ENCODE measurements around the gene PLPPR5. TPM values are rescaled to one million over a fixed set of nuclear protein-coding genes. Genes with fewer than 3 reads are reported as not detected.

Gene PLPPR5
- total RNA-seq, 1 experiment from 2014 or later: 5.6 TPM

DNA sequence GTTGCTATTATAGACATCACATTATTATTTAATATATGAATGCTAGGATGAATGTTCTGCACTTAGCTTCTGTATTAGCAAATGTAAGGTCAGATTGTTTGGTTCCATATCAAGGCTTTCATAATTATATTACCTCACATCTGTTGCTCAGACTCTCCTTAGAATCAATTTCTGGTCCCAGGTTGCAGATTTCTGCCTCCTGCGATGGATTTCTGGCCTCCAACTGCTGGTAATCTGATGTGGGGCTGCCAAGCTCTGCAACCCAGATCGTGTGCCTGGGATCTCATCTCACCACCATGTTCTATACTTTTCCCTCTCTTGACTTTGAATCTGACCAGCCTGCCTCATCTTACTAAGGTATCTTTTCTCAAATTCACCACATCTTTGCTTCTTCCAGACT is 25.2 kb downstream of the PLPPR5 start:
- DNase-seq (ENCODE audit: low read depth): no peak
- in situ Hi-C loops (cut with HindIII; ENCODE audit: low pct_unique_long_range_greater_than_20kb, low sequenced_read_pairs): no loop called here

DNA sequence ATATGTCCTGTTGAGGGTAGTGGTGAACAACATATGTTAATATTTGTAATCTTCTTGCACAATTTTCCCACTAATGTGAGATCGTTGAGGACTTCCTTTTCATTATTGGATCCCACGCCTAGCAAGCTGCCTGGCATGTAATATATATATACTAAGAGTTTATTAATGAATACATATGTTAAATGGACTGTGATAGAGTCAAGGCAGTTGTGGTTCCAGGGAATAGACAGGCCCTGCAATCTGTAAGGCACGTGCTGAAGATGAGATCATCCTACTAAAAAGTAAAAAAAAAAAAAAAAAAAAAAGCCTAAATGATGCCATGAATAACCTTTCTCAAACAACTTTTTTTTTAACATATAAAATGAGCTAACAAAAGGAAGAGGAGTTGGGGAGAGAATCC is 28.9 kb downstream of the PLPPR5 start:
- in situ Hi-C loops (cut with HindIII; ENCODE audit: low pct_unique_long_range_greater_than_20kb, low sequenced_read_pairs): no loop called here
- DNase-seq (ENCODE audit: low read depth): no peak

DNA sequence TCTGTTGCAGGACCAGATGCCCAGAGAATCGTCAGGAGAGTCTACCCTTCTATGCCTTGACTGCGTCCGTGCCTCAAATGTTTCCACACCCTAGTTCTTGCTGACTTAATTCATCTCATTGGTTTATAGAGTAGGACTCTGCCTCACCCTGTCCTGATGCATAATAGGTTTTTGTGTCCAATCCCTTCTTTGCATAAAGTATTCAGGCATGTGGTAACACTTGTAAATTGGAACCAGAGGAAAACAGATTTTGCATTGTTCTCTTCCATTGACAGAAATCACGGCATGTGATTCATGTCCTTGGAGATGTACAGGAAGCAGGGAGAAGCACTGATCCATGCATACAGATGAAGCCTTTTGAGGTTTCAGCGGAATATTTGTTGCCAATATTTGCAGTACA is 29.5 kb downstream of the PLPPR5 start:
- DNase-seq (ENCODE audit: low read depth): no peak
- in situ Hi-C loops (cut with HindIII; ENCODE audit: low pct_unique_long_range_greater_than_20kb, low sequenced_read_pairs): no loop called here

DNA sequence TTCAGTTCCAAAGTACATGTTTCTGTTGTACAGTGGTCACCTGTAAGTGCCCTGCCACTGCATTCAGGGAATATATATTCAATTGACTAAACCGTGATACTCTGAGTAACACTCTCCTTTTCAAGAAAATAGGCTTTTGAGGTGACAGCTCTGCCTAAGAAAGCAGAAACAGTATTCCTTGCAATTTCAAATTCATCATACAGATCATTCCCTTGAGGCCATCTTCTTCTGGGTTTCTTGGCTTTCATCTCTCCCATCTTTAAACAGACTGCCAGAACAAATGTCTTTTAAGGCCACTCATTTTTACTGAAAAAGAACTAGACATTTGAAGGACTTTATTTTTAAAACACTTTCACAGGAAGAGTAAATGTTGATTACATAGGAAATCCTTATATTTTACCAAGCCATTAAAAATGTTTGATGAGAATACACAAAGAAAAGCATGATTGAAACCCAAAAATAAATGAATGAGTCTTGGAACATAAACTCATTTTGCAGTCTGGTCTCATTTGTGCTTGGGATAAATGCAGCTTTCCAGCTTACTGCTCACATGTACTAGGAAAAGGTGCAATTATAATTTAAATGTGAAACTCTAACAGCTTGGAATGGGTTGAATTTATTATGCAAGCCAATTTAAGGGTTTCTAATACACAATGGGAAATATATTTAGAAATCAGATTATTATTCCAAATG is 34.7 kb downstream of the PLPPR5 start:
- DNase-seq (ENCODE audit: low read depth): no peak
- in situ Hi-C loops (cut with HindIII; ENCODE audit: low pct_unique_long_range_greater_than_20kb, low sequenced_read_pairs): no loop called here

DNA sequence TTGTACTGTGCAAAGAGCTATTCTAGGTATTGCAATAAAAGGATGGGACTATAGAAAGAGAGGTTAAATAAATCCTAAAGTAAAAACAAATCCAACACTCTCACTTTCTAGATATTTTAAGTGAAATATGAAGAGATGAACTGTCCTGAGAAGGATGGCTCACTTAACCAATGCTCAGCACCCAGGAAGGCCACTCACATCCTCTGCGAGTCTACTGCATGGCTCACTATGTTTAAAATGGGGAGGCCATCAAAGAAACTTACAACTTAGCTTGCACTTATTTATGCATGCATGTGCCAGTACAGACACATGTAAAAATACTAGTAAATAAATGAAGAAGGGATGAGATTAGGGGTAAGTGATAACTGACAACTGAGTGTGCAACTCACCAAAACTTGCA is 37.5 kb downstream of the PLPPR5 start:
- no peak for DNase-seq (ENCODE audit: low read depth)
- in situ Hi-C loops (cut with HindIII; ENCODE audit: low pct_unique_long_range_greater_than_20kb, low sequenced_read_pairs): no loop called here

DNA sequence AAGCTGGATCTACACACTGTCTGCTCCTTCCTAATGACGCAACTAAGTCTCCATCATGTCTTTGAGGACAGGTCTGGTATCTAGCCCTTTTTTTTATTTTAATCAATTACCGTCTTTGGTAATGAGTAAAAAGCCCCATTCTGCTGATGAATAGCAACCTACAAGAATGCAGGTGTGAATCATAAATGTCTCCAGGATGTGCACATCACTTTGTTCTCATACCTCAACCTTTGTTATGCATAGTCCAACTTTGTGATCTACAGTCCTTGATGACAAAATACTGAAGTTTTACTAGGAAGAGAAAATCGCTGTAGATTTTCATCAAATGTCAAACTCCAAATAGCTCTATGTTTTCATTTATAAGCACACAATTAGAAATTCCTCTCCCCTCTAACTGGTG is 39.3 kb downstream of the PLPPR5 start:
- in situ Hi-C loops (cut with HindIII; ENCODE audit: low pct_unique_long_range_greater_than_20kb, low sequenced_read_pairs): no loop called here
- DNase-seq (ENCODE audit: low read depth): no peak

DNA sequence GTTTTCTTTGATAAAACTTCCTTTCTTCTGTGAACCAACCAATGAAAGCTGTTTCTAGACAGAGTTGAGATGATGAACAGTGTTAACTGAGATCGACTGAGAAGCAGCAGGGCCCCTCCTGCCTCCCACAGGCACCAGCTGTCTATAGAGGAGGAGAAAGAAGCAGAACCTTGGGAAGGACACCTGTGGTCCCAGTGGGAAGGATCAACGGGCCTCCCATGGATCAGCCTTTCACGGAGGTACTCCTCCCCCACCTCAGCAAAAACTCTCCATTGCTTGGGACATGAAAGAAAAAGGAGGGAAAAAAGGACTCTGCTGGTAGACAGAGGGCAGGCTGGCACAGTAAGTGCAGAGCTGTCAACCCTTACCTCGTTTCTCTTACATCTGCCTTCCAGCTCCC is 40.5 kb downstream of the PLPPR5 start:
- no peak for DNase-seq (ENCODE audit: low read depth)
- in situ Hi-C loops (cut with HindIII; ENCODE audit: low pct_unique_long_range_greater_than_20kb, low sequenced_read_pairs): no loop called here

DNA sequence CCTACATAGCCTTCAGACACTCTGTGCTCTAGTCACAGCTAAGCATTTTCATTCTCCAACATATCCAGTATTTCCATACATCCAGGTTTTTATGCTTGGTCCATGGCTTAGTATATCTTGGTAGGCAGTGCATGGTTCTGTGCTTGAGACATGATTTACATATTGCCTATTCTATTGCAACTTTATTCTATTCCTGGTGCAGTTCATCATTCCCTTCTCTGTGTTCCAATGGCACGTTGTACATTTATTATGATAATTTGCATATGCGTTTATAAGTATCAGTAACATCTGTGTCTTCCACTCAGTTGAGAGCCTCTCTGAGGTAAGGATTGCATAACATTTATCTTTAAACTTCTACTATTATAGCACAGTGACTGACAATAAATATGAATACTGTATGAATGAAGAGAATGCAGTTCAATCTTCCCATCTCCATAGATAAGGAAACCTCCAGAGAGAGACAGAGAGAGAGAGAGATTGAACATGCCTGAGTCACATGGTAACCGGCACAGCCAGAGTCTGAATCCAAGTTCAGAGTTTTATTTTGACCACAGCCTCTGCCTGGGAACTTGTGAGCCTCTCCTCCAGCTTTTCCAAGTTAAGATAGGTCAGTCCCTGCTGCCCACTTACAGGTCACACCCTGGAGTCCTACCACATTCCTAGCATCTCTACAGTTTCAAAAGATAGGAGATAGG is 41.5 kb downstream of the PLPPR5 start:
- in situ Hi-C loops (cut with HindIII; ENCODE audit: low pct_unique_long_range_greater_than_20kb, low sequenced_read_pairs): no loop called here

DNA sequence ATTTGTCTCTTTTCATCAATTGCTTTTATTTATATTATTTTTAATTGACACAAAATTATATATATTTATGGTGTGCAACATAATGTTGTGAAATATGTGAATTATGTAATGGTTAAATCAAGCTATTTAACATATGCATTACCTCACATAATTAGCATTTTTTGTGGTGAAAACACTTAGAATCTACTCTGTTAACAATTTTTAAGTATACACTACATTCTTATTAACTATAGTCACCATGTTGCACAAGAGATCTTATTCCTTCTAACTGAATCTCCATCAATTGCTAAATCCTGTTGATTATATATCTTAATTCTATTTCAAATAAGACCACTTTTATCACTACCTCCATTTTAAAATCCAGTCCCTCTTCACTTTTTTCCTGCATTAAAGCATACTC is 42.5 kb downstream of the PLPPR5 start:
- no peak for DNase-seq (ENCODE audit: low read depth)
- in situ Hi-C loops (cut with HindIII; ENCODE audit: low pct_unique_long_range_greater_than_20kb, low sequenced_read_pairs): no loop called here

More for the DNA sequence above, 41.5 kb downstream of the PLPPR5 start:
- DNase-seq (ENCODE audit: low read depth): no peak

DNA sequence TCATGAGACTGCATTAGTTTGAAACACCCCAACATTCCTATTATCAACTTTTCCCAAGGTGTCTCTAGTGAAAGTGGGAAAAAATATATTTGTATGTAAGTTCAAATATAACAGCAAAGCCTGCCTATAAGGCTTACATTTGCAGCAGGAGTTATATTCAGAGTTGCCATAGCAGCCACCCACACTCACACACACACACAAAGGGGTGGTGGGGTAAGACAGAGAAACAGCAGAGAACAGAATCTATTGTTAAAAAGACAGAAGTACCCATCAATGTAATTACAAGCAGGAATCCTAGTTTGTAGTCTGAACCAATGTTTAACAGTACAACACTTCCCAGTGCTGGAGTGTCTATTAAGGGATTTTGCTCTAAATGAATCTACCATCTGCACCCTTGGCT is 55.0 kb downstream of the PLPPR5 start:
- DNase-seq (ENCODE audit: low read depth): no peak
- in situ Hi-C loops (cut with HindIII; ENCODE audit: low pct_unique_long_range_greater_than_20kb, low sequenced_read_pairs): no loop called here

DNA sequence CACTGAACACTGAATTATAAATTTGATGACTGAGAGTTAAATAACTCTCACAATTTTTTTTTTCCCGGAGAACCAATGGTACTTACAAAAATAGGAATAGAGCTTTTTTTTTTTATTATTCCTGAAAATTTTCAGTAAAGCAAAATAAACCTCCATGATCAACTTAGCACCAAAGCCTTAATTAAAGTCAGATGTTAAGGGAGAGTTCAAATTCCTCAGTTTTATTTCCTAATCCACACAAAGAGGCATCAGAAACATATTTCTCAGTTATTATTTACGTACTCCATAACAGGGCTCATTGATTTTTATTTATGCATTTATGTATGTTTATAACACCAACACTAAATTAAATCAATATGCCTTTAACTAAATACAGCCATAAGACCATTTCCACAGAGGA is 55.5 kb downstream of the PLPPR5 start:
- in situ Hi-C loops (cut with HindIII; ENCODE audit: low pct_unique_long_range_greater_than_20kb, low sequenced_read_pairs): no loop called here

DNA sequence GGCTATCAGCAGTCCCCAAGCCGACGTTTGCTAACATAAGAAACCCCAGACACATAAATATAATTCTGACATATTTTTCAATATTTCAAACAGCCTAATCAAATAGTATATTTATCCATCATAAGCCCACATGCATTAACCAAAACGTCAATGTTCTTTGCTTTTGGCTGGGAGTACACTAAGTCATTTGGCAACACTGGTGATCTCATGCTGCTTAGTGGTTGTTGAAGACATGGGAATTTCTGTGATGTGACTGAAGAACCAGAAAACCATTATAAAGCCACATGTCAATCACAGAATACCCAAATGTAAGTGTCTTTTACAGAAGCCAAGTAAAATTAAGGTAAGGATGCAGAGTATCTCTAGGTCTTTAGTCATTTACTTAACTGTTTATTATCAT is 57.6 kb downstream of the PLPPR5 start:
- no peak for DNase-seq (ENCODE audit: low read depth)

More for the DNA sequence above, 55.5 kb downstream of the PLPPR5 start:
- DNase-seq (ENCODE audit: low read depth): no peak

DNA sequence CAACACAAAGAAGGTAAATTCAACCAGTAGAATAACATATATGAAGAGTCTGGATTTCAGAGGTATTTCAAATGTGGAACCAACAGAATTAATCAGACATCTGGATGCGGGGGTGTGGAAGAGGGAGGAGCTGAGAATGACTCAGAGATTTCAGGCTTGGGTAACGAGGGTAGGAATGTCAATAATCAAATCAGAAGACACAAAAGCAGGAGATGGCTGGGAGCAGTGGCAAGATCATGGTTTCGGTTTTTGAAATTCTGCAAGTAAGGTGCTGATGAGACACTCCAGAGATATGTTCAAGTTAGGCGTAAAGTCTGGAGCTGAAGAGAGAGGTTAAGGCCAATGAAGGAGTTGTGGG is 64.0 kb downstream of the PLPPR5 start:
- in situ Hi-C loops (cut with HindIII; ENCODE audit: low pct_unique_long_range_greater_than_20kb, low sequenced_read_pairs): no loop called here
- no peak for DNase-seq (ENCODE audit: low read depth)

More for the DNA sequence above, 57.6 kb downstream of the PLPPR5 start:
- in situ Hi-C loops (cut with HindIII; ENCODE audit: low pct_unique_long_range_greater_than_20kb, low sequenced_read_pairs): no loop called here

DNA sequence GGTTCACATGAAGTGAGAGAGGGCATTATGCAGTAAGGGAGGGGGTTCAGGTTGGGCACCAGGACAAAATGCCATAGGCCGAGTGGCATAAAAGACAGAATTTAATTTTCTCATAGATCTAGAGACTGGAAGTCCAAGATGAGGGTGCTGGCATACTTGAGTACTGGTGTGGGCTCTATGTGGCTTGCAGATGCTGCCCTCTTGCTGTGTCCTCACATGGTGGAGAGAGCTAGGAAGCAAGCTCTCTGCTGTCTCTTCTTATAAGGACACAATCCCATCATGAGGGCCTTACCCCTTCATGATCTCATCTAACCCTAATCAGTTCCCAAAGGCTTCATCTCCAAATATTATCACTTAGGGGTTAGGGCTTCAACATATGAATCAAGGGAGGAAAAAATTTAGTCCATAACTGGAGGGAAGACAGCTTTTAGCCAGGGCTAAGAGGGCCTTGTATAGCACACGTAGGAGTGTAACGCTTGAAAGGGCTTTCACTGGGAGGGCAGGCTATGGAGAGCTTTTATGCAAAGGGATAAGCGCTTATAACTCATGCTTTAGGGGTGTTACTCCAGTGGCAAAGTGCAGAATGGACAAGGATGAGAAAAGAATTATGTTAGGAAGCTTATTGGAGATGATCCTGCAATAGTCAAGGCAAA is 64.5 kb downstream of the PLPPR5 start:
- DNase-seq (ENCODE audit: low read depth): no peak
- in situ Hi-C loops (cut with HindIII; ENCODE audit: low pct_unique_long_range_greater_than_20kb, low sequenced_read_pairs): no loop called here

DNA sequence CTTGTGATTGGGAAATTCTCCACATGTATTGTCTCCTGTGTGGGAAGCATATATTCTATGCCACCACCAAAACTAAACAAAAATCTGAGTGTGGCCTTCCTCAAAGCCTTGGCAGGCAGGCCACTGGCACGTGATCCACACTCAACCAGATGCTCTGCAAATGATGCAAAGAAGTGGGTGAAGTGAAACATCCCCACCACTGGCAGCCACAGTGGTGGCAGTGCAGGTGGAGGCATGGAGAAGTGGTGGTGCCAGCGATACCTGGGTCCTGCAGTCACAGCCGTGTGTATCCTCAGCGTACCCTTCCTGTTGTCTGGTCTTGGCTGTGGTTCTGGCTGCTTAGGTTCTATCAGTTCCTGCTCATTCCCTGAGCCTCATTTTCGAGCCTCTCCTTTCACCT is 65.2 kb downstream of the PLPPR5 start:
- in situ Hi-C loops (cut with HindIII; ENCODE audit: low pct_unique_long_range_greater_than_20kb, low sequenced_read_pairs): no loop called here
- DNase-seq (ENCODE audit: low read depth): no peak

DNA sequence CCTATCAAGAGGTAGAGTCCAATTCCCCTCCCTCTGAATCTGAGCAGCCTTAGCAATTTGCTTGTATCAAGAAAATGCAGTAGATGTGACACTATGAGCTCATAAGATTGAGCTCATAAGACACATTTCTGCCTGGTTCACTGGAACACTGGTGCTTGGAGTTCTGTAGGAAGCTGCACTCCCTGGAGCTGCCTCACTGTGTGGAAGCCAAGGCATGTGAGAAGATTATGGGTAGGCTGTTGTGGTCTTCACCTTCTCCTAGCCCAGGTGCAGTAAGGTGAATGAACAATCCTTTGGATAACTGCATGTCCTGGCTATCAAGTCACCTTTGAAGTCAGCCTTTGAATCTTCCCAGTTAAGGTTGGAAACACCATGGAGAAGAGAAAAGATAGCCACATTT is 67.3 kb downstream of the PLPPR5 start:
- DNase-seq (ENCODE audit: low read depth): no peak
- in situ Hi-C loops (cut with HindIII; ENCODE audit: low pct_unique_long_range_greater_than_20kb, low sequenced_read_pairs): no loop called here

DNA sequence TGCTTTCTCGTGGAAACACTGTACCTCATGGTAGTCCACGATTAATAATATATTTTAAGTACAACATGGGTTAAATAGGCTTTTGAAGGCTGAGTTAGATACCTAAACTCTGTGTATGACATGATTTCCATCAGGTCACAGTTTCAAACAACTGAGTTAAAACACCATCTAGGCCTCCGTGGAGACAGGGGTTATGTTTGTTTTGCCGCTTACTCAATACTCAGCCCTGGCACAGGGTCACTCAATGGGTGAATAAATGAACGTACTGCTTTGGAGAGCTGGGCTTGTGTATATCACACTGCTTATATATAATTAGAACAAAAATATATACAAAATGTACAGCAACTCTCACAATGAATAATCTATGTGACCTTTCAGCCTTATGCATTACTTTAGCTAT is 72.5 kb downstream of the PLPPR5 start:
- no peak for DNase-seq (ENCODE audit: low read depth)
- in situ Hi-C loops (cut with HindIII; ENCODE audit: low pct_unique_long_range_greater_than_20kb, low sequenced_read_pairs): no loop called here

DNA sequence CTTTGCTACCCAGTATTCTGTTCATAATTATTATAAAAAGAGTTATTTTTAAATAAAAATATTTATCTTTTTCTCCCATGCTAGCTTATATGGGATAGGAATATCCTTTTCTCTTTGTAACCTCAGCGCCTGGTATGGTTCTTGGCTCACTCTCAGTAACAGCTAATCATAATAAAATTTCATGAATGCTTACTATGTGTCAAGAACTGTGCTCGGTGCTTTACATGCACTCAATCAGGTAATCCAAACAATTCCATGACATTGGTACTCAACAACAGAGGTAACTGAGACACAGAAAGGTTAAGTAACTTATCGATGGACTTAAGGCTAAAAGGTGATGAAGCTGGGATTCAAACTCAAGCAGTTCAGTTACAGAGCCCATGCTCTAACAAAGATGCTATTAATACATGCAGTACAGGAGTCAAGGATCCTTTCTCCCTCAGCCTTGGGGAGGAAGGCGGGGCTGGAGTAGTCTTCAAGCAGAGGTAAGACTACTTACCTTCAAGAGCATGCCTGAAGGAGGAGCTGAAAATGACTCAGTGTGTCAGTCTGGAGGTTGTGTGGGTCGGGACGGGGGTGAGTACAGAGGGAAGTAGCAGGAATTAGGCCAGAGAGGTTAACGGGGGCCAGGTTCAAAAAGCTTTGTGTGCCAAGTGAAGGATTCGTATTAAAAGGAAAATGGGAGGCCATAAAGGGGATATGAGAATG is 73.4 kb downstream of the PLPPR5 start:
- in situ Hi-C loops (cut with HindIII; ENCODE audit: low pct_unique_long_range_greater_than_20kb, low sequenced_read_pairs): no loop called here
- DNase-seq (ENCODE audit: low read depth): no peak

DNA sequence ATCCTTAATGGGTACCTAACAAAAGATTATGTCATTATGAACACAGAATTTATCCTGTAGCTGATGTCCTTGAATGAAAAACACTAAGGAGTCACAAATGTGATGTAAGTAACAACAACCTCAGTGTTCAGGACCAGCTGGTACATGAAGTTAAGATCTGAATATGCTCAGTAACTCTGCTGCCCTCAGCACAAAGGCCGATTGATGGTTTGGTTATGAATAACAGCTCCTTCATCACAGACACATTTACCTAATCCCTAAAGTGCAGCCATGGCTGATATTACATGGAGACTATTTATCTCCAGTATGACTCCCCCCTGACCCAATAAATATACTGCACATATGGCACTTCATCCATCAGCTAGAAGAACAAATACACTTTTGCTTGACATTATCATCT is 75.2 kb downstream of the PLPPR5 start:
- no peak for DNase-seq (ENCODE audit: low read depth)
- in situ Hi-C loops (cut with HindIII; ENCODE audit: low pct_unique_long_range_greater_than_20kb, low sequenced_read_pairs): no loop called here
